ENCODE data around the gene HDAC7. TPM values are rescaled to one million over a fixed set of nuclear protein-coding genes. Genes with fewer than 3 reads are reported as not detected.

HDAC7 gene
- polyA plus RNA-seq, 4 donors, result 2.2 to 30.3 (median 15.3) TPM

DNA sequence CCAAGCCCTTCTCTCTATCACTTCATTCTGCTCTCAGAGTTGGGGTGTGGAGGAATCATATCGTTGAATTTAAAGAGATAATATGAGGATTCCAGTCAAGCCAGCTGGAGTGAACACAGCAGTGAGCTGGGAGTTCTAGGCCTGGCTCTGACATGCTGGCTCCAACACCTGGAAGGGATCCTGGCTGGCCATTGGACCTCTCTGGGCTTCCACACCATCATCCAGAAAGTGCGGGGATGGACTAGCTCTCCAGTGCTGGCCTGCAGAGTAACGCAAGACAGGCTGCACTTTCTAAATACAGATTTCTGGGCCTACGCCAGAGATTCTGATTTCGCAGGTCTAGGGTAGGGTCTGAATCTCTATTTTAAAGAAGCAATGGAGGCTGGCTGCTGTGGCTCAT is 34.8 kb upstream of the HDAC7 start:
- H3K9me3 ChIP-seq (ENCODE audit: control insufficient read depth in 2 of 2, insufficient read depth in 1 of 2, low read depth in 1 of 2, low read length in 1 of 2), result no peaks in the 10 kb centered on the region
- no peak overlapping the region for H3K4me3 ChIP-seq (ENCODE audit: low read depth in 1 of 3, low read length in 3 of 3)
- no peak overlapping the region for H3K27ac ChIP-seq (ENCODE audit: low read depth in 1 of 3, low read length in 2 of 3)
- 89 to 91% (median 90%) methylated on average over 5 of the region's 5 CpGs for WGBS, 3 donors
- no peak for FAIRE-seq
- H3K36me3 ChIP-seq (ENCODE audit: control insufficient read depth in 3 of 3, insufficient read depth in 2 of 3, low read depth in 1 of 3, low read length in 3 of 3), result peaks cover 6 to 55% (median 28%) of the 10 kb centered on the region in 3 donors
- H3K27me3 ChIP-seq (ENCODE audit: control insufficient read depth in 3 of 3, insufficient read depth in 3 of 3, low read length in 3 of 3), result no peaks in the 10 kb centered on the region
- H3K4me1 ChIP-seq (ENCODE audit: control insufficient read depth in 3 of 3, insufficient read depth in 2 of 3, low read depth in 1 of 3, low read length in 2 of 3), result peaks cover 0 to 6% (median 0%) of the 10 kb centered on the region in 3 donors
- DNase-seq, result no peak

DNA sequence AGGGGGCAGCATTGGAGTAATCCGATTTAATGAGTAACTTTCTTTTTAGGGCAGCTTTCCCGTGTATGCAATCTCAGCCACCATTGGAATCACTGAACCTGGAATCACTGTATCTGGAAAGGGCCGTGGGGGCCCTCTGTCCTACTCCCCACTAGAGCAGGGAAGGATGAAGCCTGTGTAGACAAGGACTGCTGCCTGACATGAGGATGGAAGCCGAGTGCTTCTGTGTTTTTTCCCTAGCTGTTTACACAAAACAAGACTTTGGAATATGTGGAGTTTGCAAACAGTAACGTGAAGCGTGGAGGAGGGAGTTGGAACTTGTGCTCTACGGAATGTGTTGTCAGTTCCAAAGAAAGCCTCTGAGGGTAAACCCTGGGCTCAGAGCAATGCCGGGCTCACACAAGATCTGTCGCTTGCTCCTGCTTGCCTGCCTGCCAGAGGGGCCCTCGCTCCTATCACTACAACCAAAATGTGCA is 32.4 kb upstream of the HDAC7 start:
- Histone ChIP-seq H3K27me3 (ENCODE audit: control insufficient read depth in 3 of 3, insufficient read depth in 3 of 3, low read length in 3 of 3) (no peaks in the 10 kb centered on the region), H3K27ac (ENCODE audit: low read depth in 1 of 3, low read length in 2 of 3) (no peak overlapping the region), H3K9me3 (ENCODE audit: control insufficient read depth in 2 of 2, insufficient read depth in 1 of 2, low read depth in 1 of 2, low read length in 1 of 2) (no peaks in the 10 kb centered on the region), H3K4me1 (ENCODE audit: control insufficient read depth in 3 of 3, insufficient read depth in 2 of 3, low read depth in 1 of 3, low read length in 2 of 3) (no peaks in the 10 kb centered on the region), H3K36me3 (ENCODE audit: control insufficient read depth in 3 of 3, insufficient read depth in 2 of 3, low read depth in 1 of 3, low read length in 3 of 3) (peaks cover 9 to 41% (median 25%) of the 10 kb centered on the region in 3 donors), H3K4me3 (ENCODE audit: low read depth in 1 of 3, low read length in 3 of 3) (no peak overlapping the region)
- WGBS, 3 donors, result 65 to 78% (median 69%) methylated on average over 10 of the region's 10 CpGs
- DNase-seq (no peak), FAIRE-seq (no peak)

DNA sequence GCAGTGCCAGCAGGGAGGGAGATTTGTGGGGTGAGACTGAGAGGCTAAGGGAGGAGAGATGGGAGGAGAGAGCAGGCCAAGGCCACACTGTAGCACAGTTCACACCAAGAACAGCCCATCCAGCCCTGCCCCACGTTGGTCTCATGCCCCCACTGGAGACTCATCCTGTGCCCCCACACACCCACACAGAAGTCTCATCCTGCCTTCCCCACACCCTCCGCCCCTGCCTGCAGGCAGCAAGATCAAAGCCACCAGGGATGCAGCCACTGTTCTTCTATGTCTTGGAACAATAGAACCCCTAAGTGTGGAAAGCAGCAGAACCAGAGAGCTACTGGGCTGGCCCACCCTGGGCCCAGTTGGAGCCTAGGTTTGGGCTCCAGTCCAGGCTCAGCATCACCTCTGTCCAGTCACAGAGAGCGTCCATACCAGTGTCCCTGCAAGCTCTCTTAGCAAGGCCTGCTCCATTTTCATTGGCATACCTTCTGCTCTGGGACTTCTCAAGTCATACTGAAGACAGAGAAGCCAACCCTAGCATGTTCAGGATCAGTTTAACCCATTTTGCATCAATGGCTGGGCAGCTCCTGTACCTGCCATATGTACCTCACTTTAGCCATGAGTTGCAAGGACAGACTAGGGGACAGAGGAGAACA is 31.7 kb upstream of the HDAC7 start:
- Histone ChIP-seq H3K27me3 (ENCODE audit: control insufficient read depth in 3 of 3, insufficient read depth in 3 of 3, low read length in 3 of 3) (no peaks in the 10 kb centered on the region), H3K4me3 (ENCODE audit: low read depth in 1 of 3, low read length in 3 of 3) (no peak overlapping the region), H3K9me3 (ENCODE audit: control insufficient read depth in 2 of 2, insufficient read depth in 1 of 2, low read depth in 1 of 2, low read length in 1 of 2) (no peaks in the 10 kb centered on the region), H3K27ac (ENCODE audit: low read depth in 1 of 3, low read length in 2 of 3) (no peak overlapping the region), H3K36me3 (ENCODE audit: control insufficient read depth in 3 of 3, insufficient read depth in 2 of 3, low read depth in 1 of 3, low read length in 3 of 3) (peaks cover 9 to 39% (median 29%) of the 10 kb centered on the region in 3 donors), H3K4me1 (ENCODE audit: control insufficient read depth in 3 of 3, insufficient read depth in 2 of 3, low read depth in 1 of 3, low read length in 2 of 3) (no peaks in the 10 kb centered on the region)
- WGBS, 3 donors, result 62 to 72% (median 67%) methylated on average over 3 of the region's 3 CpGs
- no peak for DNase-seq
- FAIRE-seq, result no peak

DNA sequence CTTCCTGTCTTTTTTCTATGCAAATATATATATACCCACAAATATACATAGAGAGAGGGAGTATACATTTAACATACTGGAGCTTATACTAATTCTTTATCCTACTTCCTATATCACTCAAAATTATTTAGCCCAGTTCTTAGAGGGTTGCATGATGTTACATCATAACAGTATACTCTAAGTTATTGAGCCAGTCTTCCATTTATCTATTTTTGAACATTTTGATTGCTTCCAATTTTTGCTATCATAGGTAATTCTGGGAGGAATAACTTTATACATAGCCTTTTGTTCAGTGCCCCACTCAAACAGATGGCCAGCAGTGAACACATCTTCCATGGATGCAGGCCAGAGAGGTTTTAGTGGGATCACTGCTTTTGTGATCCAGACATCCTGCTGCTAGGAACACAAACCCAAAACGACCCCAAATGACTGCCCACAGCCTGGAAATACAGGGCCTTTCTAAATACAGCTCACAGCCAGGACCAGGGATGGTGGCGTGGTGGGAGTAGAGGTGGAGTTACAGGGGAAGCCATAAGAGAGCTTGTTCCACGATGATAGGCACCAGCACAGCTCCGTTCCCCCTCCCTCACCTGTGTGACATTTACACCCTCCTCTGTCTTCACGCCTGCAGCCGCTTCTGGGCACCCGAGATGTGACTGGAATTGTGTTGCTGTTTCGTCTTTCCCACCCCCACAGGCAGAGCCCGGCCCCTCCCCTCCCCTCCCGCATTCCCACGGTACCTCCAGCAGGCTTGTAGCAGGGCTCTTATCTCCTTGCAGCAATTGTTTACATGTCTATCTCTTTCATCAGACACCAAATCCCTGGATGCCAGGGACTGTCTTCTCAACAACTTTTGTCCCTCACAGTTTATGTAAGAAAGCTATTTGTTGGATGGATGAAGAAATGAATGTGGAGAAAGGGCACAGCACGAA is 30.7 kb upstream of the HDAC7 start:
- Histone ChIP-seq H3K27ac (ENCODE audit: low read depth in 1 of 3, low read length in 2 of 3) (no peak overlapping the region), H3K4me1 (ENCODE audit: control insufficient read depth in 3 of 3, insufficient read depth in 2 of 3, low read depth in 1 of 3, low read length in 2 of 3) (no peaks in the 10 kb centered on the region), H3K36me3 (ENCODE audit: control insufficient read depth in 3 of 3, insufficient read depth in 2 of 3, low read depth in 1 of 3, low read length in 3 of 3) (peaks cover 6 to 45% (median 27%) of the 10 kb centered on the region in 3 donors), H3K4me3 (ENCODE audit: low read depth in 1 of 3, low read length in 3 of 3) (no peak overlapping the region), H3K27me3 (ENCODE audit: control insufficient read depth in 3 of 3, insufficient read depth in 3 of 3, low read length in 3 of 3) (no peaks in the 10 kb centered on the region), H3K9me3 (ENCODE audit: control insufficient read depth in 2 of 2, insufficient read depth in 1 of 2, low read depth in 1 of 2, low read length in 1 of 2) (no peaks in the 10 kb centered on the region)
- WGBS, 3 donors, result 53 to 68% (median 62%) methylated on average over 12 of the region's 12 CpGs
- FAIRE-seq, result no peak
- DNase-seq, result no peak

DNA sequence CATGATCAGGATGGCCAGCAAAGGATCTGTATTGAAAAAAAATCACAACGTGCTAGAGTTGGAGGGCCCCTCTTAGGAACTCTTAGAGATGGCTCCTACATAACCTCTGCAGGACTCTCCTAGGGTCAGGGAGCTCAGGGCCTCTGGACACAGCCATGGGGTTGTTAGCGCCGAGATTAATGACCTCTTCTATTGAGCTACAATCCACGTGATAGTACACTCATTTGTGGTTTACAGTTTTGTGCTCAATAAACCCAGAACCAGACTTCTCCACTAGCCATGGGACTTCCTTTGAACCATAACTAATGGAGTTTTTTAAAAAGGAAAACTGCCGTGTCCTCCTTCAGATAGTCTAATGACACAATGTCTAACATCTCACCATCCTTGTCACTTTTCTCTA is 29.6 kb upstream of the HDAC7 start:
- DNase-seq (no peak), FAIRE-seq (no peak)
- Histone ChIP-seq H3K9me3 (ENCODE audit: control insufficient read depth in 2 of 2, insufficient read depth in 1 of 2, low read depth in 1 of 2, low read length in 1 of 2) (no peaks in the 10 kb centered on the region), H3K27ac (ENCODE audit: low read depth in 1 of 3, low read length in 2 of 3) (no peak overlapping the region), H3K4me3 (ENCODE audit: low read depth in 1 of 3, low read length in 3 of 3) (no peak overlapping the region), H3K36me3 (ENCODE audit: control insufficient read depth in 3 of 3, insufficient read depth in 2 of 3, low read depth in 1 of 3, low read length in 3 of 3) (peaks cover 6 to 46% (median 32%) of the 10 kb centered on the region in 3 donors), H3K27me3 (ENCODE audit: control insufficient read depth in 3 of 3, insufficient read depth in 3 of 3, low read length in 3 of 3) (no peaks in the 10 kb centered on the region), H3K4me1 (ENCODE audit: control insufficient read depth in 3 of 3, insufficient read depth in 2 of 3, low read depth in 1 of 3, low read length in 2 of 3) (no peaks in the 10 kb centered on the region)
- WGBS, 3 donors, result 49 to 65% (median 52%) methylated on average over 5 of the region's 5 CpGs

DNA sequence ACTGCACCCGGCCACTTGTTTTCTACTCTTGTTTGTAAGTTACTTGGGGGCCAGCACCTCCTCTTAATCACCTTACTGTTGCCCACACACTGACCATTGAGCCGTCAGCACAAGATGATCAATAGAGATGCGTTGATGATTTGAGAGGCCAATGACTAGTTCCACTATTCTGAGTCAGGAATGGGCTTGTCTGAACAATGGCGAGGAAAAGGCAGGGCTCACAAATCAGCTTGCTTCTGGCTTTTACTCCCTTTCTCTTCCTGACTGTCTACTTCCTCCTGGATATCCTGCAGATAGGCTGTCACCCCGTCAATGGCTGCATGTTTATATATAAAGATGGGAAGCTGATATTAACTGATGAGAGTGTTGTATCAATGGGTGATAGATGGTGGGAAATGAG is 29.1 kb upstream of the HDAC7 start:
- no peak for DNase-seq
- H3K4me1 ChIP-seq (ENCODE audit: control insufficient read depth in 3 of 3, insufficient read depth in 2 of 3, low read depth in 1 of 3, low read length in 2 of 3), result no peaks in the 10 kb centered on the region
- no peak overlapping the region for H3K4me3 ChIP-seq (ENCODE audit: low read depth in 1 of 3, low read length in 3 of 3)
- no peak overlapping the region for H3K27ac ChIP-seq (ENCODE audit: low read depth in 1 of 3, low read length in 2 of 3)
- peaks cover 6 to 50% (median 36%) of the 10 kb centered on the region in 3 donors for H3K36me3 ChIP-seq (ENCODE audit: control insufficient read depth in 3 of 3, insufficient read depth in 2 of 3, low read depth in 1 of 3, low read length in 3 of 3)
- H3K9me3 ChIP-seq (ENCODE audit: control insufficient read depth in 2 of 2, insufficient read depth in 1 of 2, low read depth in 1 of 2, low read length in 1 of 2), result no peaks in the 10 kb centered on the region
- 66 to 73% (median 69%) methylated on average over 5 of the region's 5 CpGs for WGBS, 3 donors
- H3K27me3 ChIP-seq (ENCODE audit: control insufficient read depth in 3 of 3, insufficient read depth in 3 of 3, low read length in 3 of 3), result no peaks in the 10 kb centered on the region
- FAIRE-seq, result no peak

DNA sequence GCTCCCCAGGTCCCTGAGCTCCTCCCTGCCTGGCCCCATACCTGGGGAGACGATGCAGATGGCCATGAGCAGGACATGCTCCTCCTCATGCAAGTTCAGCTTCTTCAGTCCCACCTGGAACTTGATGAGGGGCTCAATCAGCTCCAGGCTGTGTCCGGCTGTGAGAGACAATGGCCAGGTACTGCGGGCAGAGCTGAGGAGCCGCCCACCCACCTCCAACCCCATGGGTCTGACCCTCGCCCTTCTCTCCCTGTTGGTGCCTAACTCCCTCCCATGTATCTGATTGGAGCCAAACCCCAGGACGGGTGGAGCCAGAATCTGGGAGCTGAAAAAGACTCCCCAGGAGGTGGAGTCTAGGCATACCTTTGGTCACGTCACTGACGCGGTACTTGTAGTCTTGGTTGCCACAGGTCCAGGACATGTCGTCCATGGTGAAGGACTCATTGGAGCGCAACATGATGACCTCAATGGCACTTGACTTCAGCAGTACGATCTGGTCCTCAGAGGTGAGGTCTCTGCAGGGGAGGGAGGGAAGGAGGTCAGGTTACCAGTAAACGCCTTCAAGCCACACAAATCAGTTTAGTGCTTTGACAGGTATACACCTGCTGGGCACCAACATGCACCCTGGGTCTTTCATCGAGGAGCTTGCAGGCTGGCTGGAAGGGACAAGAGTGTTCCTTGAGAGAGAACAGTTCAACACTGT is 26.7 kb upstream of the HDAC7 start:
- DNase-seq, result no peak
- FAIRE-seq, result no peak
- no peaks in the 10 kb centered on the region for H3K27me3 ChIP-seq (ENCODE audit: control insufficient read depth in 3 of 3, insufficient read depth in 3 of 3, low read length in 3 of 3)
- no peak overlapping the region for H3K27ac ChIP-seq (ENCODE audit: low read depth in 1 of 3, low read length in 2 of 3)
- peaks cover 3 to 56% (median 29%) of the 10 kb centered on the region in 3 donors for H3K36me3 ChIP-seq (ENCODE audit: control insufficient read depth in 3 of 3, insufficient read depth in 2 of 3, low read depth in 1 of 3, low read length in 3 of 3)
- WGBS, 3 donors, result 81 to 89% (median 85%) methylated on average over 14 of the region's 14 CpGs
- no peaks in the 10 kb centered on the region for H3K9me3 ChIP-seq (ENCODE audit: control insufficient read depth in 2 of 2, insufficient read depth in 1 of 2, low read depth in 1 of 2, low read length in 1 of 2)
- peaks cover 0 to 8% (median 0%) of the 10 kb centered on the region in 3 donors for H3K4me1 ChIP-seq (ENCODE audit: control insufficient read depth in 3 of 3, insufficient read depth in 2 of 3, low read depth in 1 of 3, low read length in 2 of 3)
- H3K4me3 ChIP-seq (ENCODE audit: low read depth in 1 of 3, low read length in 3 of 3), result no peak overlapping the region

DNA sequence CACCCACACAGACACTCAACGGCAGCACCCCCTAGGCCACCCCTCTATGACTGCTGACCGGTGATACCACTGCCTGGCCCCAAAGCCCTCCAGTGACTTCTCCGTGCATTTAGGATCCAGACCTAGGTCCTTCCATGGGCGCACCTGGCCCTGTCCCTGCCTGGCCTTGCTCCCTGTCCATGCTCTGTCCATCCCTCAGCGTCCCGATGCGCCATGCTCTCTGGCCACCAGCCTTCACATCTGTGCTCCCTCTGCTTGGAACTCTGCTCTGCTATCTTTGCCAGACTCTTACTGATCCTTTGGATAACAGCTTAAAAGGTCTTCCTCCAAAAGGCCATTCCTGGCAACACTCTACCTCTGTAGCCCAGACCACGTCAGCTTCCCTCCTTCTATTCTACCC is 25.4 kb upstream of the HDAC7 start:
- WGBS, 3 donors, result 90 to 95% (median 90%) methylated on average over 7 to 8 of the region's 8 CpGs
- DNase-seq (no peak), FAIRE-seq (no peak)
- H3K36me3 ChIP-seq (ENCODE audit: control insufficient read depth in 3 of 3, insufficient read depth in 2 of 3, low read depth in 1 of 3, low read length in 3 of 3), result peaks cover 3 to 46% (median 22%) of the 10 kb centered on the region in 3 donors
- H3K27me3 ChIP-seq (ENCODE audit: control insufficient read depth in 3 of 3, insufficient read depth in 3 of 3, low read length in 3 of 3), result no peaks in the 10 kb centered on the region
- H3K4me1 ChIP-seq (ENCODE audit: control insufficient read depth in 3 of 3, insufficient read depth in 2 of 3, low read depth in 1 of 3, low read length in 2 of 3), result peaks cover 0 to 8% (median 0%) of the 10 kb centered on the region in 3 donors
- H3K27ac ChIP-seq (ENCODE audit: low read depth in 1 of 3, low read length in 2 of 3), result no peak overlapping the region
- no peaks in the 10 kb centered on the region for H3K9me3 ChIP-seq (ENCODE audit: control insufficient read depth in 2 of 2, insufficient read depth in 1 of 2, low read depth in 1 of 2, low read length in 1 of 2)
- no peak overlapping the region for H3K4me3 ChIP-seq (ENCODE audit: low read depth in 1 of 3, low read length in 3 of 3)
